ENCODE data around the gene CLCF1.

Gene CLCF1

GRCh38 chr11:67337257-67337656 is 36.1 kb downstream of the CLCF1 start:
- POLR2A ChIA-PET = no interaction called here
- CTCF ChIA-PET = interaction anchor here (1.3 to 18.9 kb wide), 4 partner anchors 9 to 47 kb away, joined by 5 to 310 read pairs (median 128); partner anchors contain the start of genes POLD4 and RAD9A
- no peak for DNase-seq (ENCODE audit: low read depth, low spot score)
- no peak overlapping the region for H3K4me3 ChIP-seq (ENCODE audit: low read depth, low read length)
- no peak for TF ChIP-seq CTCF (IDR thresholded peaks at IDR 0.05; ENCODE audit: insufficient read depth, low read length, missing control alignments)

DNA sequence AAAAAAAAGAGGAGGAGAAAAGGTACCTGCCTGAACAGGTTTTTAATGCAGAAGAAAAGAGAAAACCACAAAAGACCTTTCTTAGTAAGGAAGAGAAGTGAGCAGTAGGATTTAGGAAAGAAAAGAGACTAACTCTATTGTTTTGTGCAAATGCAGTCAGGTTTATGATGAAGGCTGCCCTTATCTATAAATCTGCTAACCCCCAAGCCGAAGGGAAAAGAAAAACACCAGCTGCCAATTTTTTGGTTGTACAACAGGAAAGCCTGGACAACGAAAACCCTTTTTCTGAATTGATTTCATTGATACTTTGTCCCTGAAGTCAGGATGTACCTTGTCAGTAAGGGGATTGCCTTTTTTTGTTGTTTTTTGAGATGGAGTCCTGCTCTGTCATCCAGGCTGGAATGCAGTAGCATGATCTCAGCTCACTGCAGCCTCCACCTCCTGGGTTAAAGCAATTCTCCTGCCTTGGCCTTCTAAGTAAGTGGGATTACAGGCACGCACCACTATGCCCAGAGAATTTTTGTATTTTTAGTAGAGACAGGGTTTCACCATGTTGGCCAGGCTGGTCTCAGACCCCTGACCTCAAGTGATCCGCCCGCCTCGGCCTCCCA is 41.2 kb downstream of the CLCF1 start:
- H3K4me3 ChIP-seq (ENCODE audit: low read depth, low read length) = no peak overlapping the region
- POLR2A ChIA-PET = no interaction called here
- DNase-seq (ENCODE audit: low read depth, low spot score) = no peak
- no peak for TF ChIP-seq CTCF (IDR thresholded peaks at IDR 0.05; ENCODE audit: insufficient read depth, low read length, missing control alignments)
- CTCF ChIA-PET = interaction anchor here (1.3 to 18.9 kb wide), 8 partner anchors 11 to 70 kb away, joined by 3 to 224 read pairs (median 8); partner anchors contain the start of gene POLD4

GRCh38 chr11:67323526-67323925 is 49.9 kb downstream of the CLCF1 start:
- ChIA-PET POLR2A (no interaction called here), CTCF (interaction anchor here (1.1 to 12.2 kb wide), 6 partner anchors 22 to 241 kb away, joined by 3 to 295 read pairs (median 49); partner anchors contain the start of genes GRK2 and POLD4)
- no peak for DNase-seq (ENCODE audit: low read depth, low spot score)
- H3K4me3 ChIP-seq (ENCODE audit: low read depth, low read length) = no peak overlapping the region
- no peak for TF ChIP-seq CTCF (IDR thresholded peaks at IDR 0.05; ENCODE audit: insufficient read depth, low read length, missing control alignments)

GRCh38 chr11:67322049-67322448 is 51.3 kb downstream of the CLCF1 start:
- TF ChIP-seq CTCF (IDR thresholded peaks at IDR 0.05; ENCODE audit: insufficient read depth, low read length, missing control alignments) = no peak
- CTCF ChIA-PET = interaction anchor here (2.2 to 12.2 kb wide), 6 partner anchors 9 to 60 kb away, joined by 9 to 295 read pairs (median 49); partner anchors contain the start of genes GRK2 and POLD4
- no peak for DNase-seq (ENCODE audit: low read depth, low spot score)
- no peak overlapping the region for H3K4me3 ChIP-seq (ENCODE audit: low read depth, low read length)
- POLR2A ChIA-PET = no interaction called here

DNA sequence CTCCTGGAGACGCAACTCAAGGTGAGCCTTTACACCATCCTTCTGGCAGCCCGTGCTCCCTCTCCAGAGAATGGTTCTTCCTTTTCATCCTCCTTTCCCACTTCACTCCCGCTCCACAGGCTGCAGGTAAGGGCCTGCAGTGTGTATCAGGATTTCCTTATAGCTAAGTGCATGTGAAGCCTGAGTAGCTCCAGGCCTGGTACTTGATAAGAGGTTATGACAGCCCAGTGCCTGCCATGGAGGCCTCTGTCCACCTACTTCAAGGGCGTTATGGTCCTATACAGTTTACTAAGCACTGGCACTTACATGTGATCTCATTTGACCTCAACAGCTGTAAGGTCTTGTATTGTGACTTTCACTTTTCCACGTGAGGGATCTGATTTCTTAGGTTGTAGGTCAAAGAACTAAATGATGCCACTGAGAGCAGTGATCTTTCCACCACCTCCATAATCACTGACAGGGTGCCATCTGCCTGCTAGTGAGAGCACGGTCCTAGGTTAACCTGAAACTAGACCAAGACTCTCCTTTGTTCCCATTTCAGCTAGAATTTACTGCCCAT is 52.0 kb downstream of the CLCF1 start:
- ChIA-PET CTCF (interaction anchor here (0.6 to 12.2 kb wide), 9 partner anchors 10 to 61 kb away, joined by 3 to 295 read pairs (median 12); partner anchors contain the start of genes GRK2 and POLD4), POLR2A (no interaction called here)
- H3K4me3 ChIP-seq (ENCODE audit: low read depth, low read length) = no peak overlapping the region
- DNase-seq (ENCODE audit: low read depth, low spot score) = no peak
- no peak for TF ChIP-seq CTCF (IDR thresholded peaks at IDR 0.05; ENCODE audit: insufficient read depth, low read length, missing control alignments)

- CTCF ChIA-PET = interaction anchor here (0.6 to 12.2 kb wide), 12 partner anchors 10 to 239 kb away, joined by 3 to 295 read pairs (median 7); partner anchors contain the start of genes GRK2 and POLD4
- DNase-seq (ENCODE audit: low read depth, low spot score) = no peak
- POLR2A ChIA-PET = no interaction called here
- no peak for TF ChIP-seq CTCF (IDR thresholded peaks at IDR 0.05; ENCODE audit: insufficient read depth, low read length, missing control alignments)
- no peak overlapping the region for H3K4me3 ChIP-seq (ENCODE audit: low read depth, low read length)
Observed at GRCh38 chr11:67320691-67321090, 52.7 kb downstream of the CLCF1 start.
